Stromal cell of bone marrow (primary cell): ENCODE data around the gene SAC3D1.

Experiments
- DNase-seq: peaks from one replicate; pipeline ENCODE4 v3.0.0-alpha.2; 2012; ENCODE audit warnings: low read depth

Gene SAC3D1

DNA sequence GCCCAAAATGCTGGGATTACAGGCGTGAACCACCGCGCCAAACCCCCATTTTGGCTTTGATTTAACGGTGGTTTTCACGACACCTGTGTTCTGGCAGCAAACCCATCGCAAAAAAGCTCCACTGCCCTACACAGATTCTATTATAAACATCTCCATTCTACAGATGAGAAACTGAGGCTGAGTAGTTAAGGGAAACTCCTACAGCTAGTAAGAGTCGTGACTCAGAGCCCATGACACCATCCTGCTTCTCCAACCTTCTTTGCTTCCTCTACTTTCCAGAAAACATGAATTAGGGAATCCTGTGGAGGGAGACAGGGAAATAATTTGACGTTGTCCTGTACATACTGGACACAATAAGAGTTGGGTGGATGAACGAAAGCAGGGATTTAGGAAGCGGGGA lies 14.2 kb upstream of the SAC3D1 start:
- DNase-seq = peak; percentile 62

DNA sequence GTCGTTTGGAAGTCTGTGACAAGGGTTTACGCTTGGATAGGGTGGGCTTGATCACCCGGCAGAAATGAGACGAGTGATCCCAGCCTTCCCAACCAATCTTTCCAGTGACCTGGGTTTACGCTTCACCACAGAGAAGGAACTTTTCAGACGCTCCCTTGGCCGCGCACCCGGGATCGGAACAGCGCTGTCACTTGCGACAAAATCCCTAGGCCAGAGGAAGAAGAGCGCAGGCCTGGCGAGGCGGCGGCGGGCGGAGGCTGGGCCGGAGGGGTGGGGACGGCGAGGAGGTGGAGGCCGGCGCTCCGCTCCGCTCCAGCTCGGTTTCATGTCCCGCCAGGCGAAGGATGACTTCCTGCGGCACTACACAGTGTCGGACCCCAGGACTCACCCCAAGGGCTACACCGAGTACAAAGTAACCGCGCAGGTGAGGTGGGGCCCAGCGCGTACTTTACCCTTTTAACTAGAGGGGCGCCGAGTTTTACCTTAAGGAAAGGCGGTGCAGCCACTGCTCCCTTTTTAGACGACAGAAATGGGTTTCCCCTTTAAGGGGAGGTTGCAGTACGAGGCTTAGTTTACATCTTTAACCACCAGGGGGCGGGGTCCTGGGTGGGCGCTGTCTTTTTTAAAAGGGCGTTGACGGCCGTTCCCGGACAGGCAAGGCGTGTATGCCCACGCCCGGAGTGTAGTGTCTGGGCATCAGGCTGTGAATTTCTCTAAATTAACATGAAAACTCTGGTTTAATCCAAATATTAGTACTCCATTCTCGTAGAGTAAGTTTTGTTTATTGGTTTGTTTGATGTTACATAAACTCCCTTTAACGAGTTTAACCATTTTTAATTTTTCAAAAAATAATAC lies 13.6 kb upstream of the SAC3D1 start, which contains the start of gene SNX15:
SNX15 (plus strand) TSS at position 227 of the 855 bp plus-strand sequence; CDS start at position 326, 99 bp downstream.
- peak; percentile 95 for DNase-seq

DNA sequence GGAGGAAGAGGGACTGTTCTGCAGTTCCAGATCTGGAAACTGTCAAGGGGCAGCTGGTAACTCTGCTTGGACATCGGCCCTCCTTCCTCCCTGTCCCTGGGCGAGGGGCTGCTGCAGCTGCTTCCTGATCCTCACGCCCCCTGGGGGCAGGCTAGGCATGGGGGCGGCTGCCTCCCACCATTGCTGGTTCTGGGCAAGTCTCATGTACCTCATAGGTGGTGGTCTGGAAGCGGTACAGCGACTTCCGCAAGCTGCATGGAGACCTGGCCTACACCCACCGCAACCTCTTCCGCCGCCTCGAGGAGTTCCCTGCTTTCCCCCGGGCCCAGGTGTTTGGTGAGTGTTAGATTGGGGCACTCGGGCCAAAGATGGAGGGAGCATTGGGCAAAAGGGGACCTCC lies 8.8 kb upstream of the SAC3D1 start:
- no peak for DNase-seq

DNA sequence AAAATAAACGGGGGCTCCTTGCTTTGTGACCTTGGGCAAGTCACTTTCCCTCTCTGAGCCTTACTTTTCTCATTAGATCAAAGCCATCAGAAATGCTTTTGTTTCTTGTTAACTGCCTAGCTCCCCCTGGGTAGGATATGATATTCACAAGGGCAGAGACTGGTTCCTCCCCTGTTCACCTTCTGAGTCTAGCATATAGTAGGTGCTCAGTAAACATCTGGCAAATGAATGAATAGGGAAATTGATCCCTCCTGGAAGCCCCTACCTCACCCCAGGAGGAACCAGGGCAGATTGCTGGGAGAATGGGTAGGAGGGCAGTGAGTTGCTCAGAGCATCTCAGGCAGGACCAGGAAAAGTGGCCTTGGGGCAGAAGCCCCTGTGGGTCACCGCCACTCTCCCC lies 6.6 kb upstream of the SAC3D1 start:
- no peak for DNase-seq

DNA sequence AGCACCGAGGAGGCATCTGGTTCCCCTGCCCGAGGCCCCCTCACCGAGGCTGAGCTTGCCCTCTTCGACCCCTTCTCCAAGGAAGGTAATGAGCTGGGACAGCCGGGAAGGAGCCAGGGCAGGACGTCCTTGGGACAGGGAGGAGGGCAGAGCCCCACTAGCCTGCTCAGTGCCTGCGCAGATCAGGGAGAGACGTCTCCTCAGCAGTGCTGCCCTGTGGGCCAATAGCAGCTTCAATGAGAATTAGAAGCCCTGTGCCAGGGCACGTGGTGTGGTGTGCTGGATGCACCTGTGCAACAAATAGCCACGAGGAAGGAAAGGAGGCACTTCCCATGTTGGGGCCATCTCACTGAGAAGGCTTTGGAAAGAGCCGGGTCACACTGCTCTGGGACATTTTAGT lies 5.4 kb upstream of the SAC3D1 start:
- DNase-seq = no peak

DNA sequence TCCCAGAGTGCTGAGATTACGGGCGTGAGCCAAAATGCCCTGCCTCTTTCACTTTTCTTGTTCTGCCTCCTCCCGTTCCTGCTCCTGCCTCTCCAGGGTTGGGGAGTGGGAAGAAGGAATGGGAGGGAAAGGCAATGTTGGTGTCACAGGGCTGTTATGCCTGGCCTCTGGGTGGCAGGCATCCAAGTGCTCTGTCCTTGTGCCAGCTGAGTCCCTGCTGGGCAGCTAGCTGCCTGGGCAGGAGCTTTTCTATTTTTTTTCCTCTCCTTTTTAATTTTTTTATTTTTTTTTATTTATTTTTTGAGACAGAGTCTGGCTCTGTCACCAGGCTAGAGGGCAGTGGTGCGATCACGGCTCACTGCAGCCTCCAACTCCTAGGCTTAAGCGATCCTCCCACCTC lies 4.1 kb upstream of the SAC3D1 start:
- no peak for DNase-seq

DNA sequence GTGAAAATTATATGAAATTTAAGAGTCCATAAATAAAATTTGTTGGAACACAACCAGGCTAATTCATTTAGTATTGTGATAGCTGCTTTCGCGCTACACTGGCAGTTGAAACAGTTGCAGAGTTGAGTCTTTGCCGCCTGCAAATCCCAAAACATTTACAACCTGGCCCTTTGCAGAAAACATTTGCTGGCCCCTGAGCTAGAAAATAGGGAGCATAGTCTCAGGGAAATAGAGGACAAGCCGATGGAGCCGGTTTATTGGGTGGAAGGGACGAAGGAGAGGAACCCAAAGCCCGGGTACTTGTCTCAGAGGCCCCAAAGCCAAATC lies 527 bp upstream of the SAC3D1 start:
- DNase-seq = no peak

DNA sequence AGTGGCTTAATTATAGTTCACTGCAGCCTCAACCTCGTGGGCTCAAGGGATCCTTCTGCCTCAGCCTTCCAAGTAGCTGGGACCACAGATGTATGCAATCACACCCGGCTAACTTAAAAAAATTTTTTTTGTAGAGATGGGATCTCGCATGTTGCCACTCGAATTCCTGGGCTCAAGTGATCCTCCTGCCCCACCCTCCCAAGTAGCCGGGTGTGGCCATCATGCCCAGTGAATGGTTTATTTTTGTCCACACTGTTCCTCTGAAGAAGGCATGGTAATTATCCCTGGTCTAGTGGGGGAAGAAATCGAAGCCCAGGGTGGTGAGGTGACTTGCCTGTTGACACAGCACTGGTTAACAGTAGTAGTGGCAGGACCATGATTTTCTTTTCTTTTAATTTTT lies 1.9 kb downstream of the SAC3D1 start:
- DNase-seq = no peak

DNA sequence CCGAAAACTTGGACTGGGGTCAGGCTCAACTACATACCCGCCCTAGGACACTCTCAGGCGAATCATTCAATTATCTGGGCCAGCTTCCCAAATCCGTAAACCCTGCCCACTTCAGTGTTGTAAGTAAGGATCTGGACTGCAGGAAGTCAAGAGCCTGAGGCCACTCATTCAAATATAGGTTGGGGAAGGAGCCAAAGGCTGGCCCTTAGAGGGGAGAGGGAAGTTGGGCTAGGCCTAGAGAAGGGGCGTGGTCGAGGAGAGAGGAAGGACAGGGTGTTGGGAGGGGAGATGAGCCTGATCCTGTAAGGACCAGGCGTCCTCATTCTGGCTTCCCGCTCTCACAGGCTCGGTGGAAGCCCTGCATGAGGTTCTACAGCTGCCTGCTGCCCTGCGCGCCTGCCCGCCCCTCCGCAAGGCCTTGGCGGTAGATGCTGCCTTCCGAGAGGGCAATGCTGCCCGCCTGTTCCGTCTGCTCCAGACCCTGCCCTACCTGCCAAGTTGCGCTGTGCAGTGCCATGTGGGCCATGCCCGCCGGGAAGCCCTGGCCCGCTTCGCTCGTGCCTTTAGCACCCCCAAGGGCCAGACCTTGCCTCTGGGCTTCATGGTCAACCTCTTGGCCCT lies 3.0 kb downstream of the SAC3D1 start:
- DNase-seq = peak; percentile 67

DNA sequence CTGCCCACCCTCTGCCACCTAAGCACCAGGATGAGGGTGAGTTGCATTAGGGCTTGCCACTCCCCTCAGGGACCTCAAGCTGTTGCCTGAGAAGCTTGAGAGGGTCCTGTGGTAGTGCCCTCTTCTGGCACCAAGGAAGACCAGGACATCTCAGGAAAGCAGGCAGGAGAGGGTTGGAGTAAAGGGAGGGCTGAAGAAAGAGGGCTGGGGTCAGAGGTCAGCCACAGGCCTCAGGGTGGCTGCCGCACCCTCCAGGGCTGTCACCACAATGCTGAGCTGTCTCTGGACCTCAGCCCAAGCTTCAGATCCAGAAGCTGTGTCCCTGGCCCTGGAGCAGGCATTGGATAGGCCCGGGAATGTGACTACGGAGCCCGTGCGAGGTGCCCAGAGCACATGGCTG lies 4.1 kb downstream of the SAC3D1 start:
- no peak for DNase-seq

DNA sequence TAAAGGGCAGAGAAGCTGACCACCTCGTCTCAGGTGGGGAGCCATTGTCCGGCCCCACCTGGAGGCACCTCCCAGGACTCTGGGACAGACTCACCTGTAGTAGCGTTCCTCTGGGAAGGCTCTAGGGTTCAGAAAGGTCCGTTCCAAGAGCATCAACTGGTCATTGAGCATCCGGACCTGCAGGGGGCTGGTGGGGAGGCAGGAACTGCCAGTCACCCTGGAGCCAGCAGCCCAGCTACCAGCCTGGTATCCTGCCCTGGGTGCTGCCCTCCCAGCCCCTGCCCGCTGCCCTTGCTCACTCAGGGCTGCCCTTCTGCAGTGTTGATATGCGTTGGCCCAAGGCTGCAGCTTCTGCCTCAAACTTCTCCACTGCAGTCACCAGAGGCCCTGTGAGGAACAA lies 4.7 kb downstream of the SAC3D1 start:
- no peak for DNase-seq

DNA sequence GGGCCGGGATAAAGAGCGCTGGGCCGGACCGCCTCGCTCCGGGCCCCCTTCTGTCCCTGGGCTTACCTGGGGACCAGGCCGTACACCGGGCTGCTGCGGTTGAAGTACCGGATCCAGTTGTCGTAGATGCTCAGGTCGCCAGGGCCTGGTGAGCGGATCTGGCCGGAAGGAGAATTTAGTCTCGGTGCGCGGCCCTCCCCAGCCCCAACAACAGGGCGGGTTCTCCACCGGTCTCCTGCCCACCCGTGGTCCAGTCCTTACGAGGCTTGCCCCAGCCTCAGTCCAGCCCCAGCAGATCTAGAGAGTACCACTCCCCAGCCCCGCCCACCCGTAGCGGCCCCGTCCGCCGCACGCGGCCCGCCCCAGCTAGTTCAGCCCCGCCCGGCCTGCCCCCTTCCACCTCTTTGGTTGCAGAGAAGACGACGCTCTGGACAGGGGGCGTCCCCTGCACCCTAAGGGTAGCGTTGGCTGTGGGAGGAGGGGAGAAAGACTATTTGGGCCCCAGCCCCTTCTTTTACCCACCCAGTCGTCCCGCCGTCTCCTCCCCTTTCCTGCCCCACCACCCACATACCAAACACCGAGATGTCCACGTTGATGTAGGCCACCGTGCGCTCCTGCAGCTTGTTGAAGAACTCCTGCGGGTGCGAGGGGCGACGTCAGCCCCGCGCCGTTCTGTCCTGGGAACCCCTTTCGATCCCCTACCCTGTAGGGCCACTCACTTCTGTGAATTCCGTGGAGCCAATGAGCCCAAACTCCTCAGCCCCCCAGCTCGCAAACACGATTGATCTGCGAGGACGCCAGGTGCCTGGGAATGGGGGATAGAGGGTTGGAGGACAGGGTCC lies 6.8 kb downstream of the SAC3D1 start:
- DNase-seq = no peak

DNA sequence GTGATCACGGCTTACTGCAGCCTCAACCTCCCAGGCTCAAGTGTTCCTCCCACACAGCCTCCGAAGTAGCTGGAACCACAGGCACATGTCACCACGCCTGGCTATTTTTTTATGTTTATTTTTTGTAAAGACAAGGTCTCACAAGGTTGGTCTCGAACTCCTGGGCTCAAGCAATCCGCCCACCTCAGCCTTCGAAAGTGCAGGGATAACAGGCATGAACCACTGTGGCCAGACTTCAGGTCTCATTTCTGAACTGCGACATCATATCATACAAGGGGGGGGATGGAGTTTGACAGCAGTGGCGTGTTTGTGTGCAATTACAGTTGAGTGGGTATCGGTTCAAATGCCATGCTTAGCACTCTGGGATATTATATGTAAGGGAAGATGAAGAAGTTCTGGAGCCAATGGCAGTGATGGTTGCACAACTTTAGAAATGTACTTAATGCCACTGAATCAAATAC lies 10.4 kb downstream of the SAC3D1 start:
- DNase-seq = no peak

DNA sequence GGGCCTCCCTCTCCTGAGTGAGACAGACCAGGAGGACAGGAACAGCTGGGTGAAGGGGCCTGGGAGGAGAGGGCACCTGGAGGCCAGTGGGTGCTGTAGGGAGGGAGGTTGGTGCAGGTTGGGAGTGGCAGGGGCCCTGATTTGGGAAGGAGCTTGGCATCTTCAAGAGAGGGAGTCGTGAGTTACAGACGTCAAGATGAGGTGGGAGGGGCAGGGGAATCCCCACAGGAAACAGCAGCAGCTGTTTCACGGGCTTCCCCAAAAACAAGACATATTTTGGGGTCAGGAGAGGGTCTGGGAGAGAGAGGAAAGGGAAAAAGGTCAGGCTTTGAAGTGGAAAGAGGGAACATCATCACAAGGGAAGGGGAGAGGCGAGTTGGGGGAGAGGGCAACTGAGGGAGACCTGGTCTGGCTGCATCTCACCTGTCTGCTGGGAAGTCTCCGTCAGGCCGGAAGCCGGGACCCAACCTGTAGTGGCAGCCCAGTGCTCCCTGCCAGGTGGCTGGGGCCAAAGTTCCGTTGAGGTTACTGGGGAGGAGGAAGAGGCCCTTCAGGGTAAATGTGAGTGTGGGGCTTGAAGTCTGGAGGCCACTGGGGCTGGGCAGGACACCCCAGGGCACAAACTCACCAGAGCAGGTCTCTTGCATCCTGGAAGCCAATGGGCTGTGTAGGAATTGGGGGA lies 13.0 kb downstream of the SAC3D1 start:
- no peak for DNase-seq

DNA sequence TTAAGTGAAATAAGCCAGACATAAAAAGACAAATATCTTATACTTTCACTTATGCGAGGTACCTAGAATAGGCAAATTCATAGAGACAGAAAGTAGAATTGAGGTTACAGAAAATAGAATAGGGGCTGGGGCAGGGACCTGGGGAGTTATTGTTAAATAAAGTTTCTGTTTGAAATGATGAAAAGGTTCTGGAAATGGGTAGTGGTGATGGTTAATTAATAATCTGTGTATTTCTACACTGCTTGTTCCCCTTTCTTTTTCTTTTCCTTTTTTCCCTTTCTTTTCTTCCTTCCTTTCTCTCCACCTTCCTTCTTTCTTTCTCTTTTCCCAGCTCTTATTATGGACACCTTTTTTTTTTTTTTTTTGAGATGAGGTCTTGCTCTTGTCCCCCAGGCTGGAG lies 14.5 kb downstream of the SAC3D1 start:
- DNase-seq = no peak

DNA sequence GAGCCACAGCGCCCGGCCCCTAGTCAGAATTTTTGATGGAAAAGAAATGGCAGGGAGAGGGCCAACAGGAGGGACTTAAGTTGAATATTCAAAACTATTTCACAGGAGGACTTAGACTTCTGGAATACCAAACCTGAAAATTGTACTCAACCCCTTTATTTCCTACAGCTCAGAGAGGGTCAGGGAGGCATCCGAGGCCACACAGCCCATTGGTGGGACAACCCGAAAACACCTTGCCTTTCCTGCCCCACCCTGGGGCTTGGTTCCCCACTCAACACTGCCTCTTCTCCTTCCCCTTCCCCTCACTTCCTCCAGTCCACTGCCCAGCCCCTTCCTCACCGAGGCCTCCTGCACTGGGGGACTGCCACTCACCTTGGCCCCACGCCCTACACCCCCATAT lies 16.0 kb downstream of the SAC3D1 start:
- DNase-seq = no peak

DNA sequence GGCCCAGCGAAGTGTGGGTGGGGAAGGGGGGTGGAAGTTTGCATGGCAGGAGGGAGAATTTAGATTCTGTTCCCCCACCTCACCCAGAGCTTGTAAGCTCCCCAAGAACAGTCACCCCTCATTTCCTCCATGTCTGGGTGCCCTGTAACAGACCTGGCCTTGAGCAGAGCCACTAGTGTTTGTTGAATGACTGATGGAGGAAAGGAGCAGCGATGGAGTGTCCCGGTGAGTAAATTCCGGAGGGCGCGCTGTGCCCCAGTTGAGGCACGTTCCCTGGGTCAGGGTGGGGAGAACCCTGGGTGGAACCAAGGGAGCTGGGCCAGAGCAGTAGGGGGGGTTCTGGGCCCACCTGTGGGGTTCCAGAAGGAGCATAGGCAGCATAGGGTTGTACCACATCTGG lies 16.5 kb downstream of the SAC3D1 start:
- DNase-seq = no peak

DNA sequence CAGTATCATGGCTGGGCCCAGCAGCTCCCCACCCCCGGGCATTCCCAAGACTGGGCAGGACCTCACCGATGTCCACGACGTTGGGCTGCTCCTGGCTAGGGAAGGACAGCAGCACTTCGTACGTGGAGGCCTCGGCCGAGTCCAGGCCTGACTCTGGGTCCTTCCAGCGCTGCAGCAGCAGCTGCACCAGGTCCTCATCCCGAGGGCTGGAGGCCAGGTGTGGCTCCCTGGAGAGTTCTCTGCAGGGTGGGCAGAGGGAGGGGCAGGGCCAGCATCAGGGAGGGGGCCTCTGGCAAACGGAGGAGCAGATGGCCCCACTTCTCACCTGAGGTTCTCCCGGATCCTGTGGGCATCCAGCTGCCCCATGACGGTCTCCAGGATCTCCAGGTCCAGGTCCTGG lies 17.0 kb downstream of the SAC3D1 start:
- no peak for DNase-seq

DNA sequence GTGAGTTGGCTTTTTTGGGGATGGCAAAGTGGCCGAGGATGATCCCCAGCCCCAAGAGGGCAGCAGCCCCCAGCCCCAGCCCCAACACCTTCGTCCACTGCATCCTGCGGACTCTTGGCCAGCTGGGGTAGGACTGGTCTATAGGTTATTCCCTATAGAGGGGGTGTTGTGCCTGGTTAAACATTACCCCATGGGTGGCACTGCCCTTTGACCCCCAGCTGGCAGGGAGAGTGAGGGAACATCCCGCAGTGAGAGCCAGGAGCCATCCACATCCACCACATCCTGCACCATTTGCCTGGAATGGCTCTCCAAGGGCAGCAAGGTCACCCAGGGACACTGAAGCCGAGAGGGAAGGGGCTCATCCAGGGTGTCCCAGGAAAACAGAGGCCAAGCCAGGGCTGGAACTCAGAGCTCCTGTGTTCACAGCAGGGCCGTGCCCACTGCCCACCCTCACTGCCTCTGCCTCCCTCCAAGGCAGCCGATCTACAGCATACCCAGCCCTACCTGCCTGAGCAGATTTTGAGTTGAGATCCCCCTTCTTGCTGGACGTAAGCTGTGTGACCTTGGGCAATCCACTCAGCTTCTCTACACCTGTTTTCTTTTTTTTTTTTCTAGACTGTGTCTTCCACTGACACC lies 17.5 kb downstream of the SAC3D1 start, which contains the start of gene NAALADL1:
NAALADL1 (minus strand) TSS at position 135 of the 636 bp plus-strand sequence; CDS start at position 103, 32 bp downstream.
- no peak for DNase-seq

DNA sequence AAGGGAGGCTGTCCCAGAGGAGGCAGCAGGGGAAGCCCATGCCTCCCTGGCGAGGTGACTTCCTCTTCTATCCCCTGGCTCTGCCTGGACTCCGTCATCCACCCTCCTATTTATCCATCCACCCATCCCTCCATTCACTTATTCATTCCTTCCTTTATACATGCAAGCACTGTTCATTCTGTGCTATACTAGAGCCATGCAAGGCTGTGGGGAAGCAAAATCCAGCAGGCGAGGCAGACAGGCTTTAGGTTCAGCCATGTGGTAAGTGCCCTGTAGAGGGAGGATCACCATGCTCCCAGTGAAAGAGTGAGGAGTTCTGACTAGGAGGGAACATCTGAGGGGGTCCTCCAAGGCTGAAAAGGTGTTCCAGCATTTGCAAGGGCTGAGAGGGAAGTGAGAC lies 18.5 kb downstream of the SAC3D1 start:
- no peak for DNase-seq

DNA sequence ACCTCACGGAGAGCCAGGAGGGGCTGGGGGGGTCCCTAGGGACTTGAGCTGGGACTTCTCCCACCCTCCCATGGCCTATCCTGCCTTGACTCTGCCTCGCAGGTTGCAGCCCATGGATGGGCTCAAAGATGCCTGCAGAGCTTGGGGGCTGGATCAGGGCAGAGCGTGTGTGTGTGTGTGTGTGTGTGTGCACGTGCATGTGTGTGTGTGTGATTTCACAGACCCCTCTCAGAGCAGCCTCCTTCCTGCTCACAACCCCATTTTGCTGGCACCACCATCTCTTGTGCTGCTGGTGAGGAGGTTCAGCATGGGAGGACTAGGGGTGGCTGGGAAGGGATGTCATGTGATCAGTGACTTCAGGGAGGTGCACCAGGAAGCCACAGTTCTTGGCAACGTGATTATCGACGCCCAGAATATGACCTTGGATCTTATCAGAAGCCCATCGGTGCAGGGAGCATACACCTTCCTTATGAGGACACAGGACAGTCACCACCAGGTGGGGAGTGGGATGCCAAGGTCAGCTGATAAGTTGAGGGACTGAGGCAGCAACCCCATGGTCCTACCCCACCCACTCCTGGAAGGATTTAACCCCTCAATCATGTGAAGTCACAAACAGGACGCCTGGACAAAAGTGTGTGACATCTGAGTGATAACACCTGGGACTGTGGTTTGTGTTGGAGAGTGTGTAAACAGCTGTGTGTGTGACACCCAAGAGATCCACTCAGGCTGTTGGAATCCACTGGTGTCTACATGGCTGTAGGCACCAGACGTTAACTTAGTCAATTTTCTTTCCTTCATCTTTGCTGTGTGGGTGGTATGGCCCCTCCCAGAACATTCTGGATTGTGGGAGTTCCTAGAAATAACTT lies 19.2 kb downstream of the SAC3D1 start:
- no peak for DNase-seq
